Endothelial cell of umbilical vein (primary cell): ENCODE measurements around the gene NHSL2. TPM values are rescaled to one million over a fixed set of nuclear protein-coding genes. Genes with fewer than 3 reads are reported as not detected.

Experiments
- BruUV-seq: library from RNA; stranded (reverse); fragments of 400-500 nt; replicated peaks from 2 replicates; lab custom pipeline; 2021; lab: Mats Ljungman, UMichigan
- CTCF ChIA-PET: fragments of 300-600, 350-600 bp; sonication (Branson Sonifier 250); formaldehyde crosslinking; loops from one replicate; lab custom pipeline; 2021; ENCODE audit warnings: antibody characterized with exemption, inconsistent platforms; lab: Charles Lee
- POLR2A ChIA-PET: fragments of 300-600, 350-600 bp; sonication (Branson Sonifier 250); formaldehyde crosslinking; loops from one replicate; lab custom pipeline; 2021; ENCODE audit warnings: antibody characterized with exemption, inconsistent platforms; lab: Charles Lee
- DNase-seq: peaks from one replicate; pipeline ENCODE4 v3.0.0-alpha.2; 2011; ENCODE audit warnings: low read depth, low spot score
- FAIRE-seq: peaks from 2 replicates; lab custom pipeline; 2011; peaks lifted over from hg19 to GRCh38; lab: Jason Lieb, UNC
- H2AFZ ChIP-seq: 2 replicates; pipeline ENCODE4 v1.6.0; 2012; ENCODE audit warnings: low read depth, low read length, control low read depth, inconsistent platforms
- H3K27ac ChIP-seq: 2 replicates; pipeline ENCODE4 v1.5.1; 2011; ENCODE audit warnings: low read depth, mild to moderate bottlenecking, control low read depth, low read length, moderate library complexity; ENCODE audit not compliant: insufficient read depth
- H3K27me3 ChIP-seq, 2 experiments: 2 replicates each; pipeline versions ENCODE4 v1.6.0 to v1.6.1; 2011; ENCODE audit warnings: low read length in 2 of 2, mixed read lengths in 1 of 2; ENCODE audit not compliant: control insufficient read depth in 2 of 2, insufficient read depth in 2 of 2
- H3K36me3 ChIP-seq, 2 experiments: 2 replicates in 1 of 2; 3 replicates in 1 of 2; pipeline ENCODE4 v1.5.1; 2011; ENCODE audit warnings: low read length in 2 of 2, mild to moderate bottlenecking in 1 of 2, moderate library complexity in 1 of 2; ENCODE audit not compliant: control insufficient read depth in 2 of 2, insufficient read depth in 2 of 2; ENCODE audit errors: extremely low read depth in 1 of 2
- H3K4me1 ChIP-seq: 3 replicates; pipeline ENCODE4 v1.5.1; 2011; ENCODE audit warnings: mild to moderate bottlenecking, low read length; ENCODE audit not compliant: control insufficient read depth, insufficient read depth; ENCODE audit errors: extremely low read depth
- H3K4me2 ChIP-seq: 2 replicates; pipeline ENCODE4 v1.6.1; 2011; ENCODE audit warnings: low read length, control low read depth, mixed read lengths; ENCODE audit not compliant: insufficient read depth
- H3K4me3 ChIP-seq, 3 experiments: fragments of 200-600 bp in 1 of 3; sonication (generic), shearing (Covaris generic) in 1 of 3; replicated peaks in 1 of 3; 2 replicates each; pipeline ENCODE4 v1.5.1; 2011 to 2016; ENCODE audit warnings: control low read depth in 3 of 3, low read length in 3 of 3, mild to moderate bottlenecking in 2 of 3, inconsistent platforms in 1 of 3, low read depth in 1 of 3, moderate library complexity in 1 of 3; ENCODE audit not compliant: insufficient read depth in 1 of 3
- H3K79me2 ChIP-seq: 2 replicates; pipeline ENCODE4 v1.6.0; 2012; ENCODE audit warnings: low read length, inconsistent platforms; ENCODE audit not compliant: control insufficient read depth, insufficient read depth
- H3K9ac ChIP-seq: replicated peaks from 2 replicates; pipeline ENCODE3; 2011; ENCODE audit warnings: low read length, control low read depth; ENCODE audit not compliant: insufficient read depth; ENCODE audit errors: extremely low read depth
- H3K9me1 ChIP-seq: replicated peaks from 3 replicates; pipeline ENCODE4 v1.6.0; 2011; ENCODE audit warnings: mild to moderate bottlenecking, low read length; ENCODE audit not compliant: control insufficient read depth, insufficient read depth; ENCODE audit errors: extremely low read depth
- H3K9me3 ChIP-seq: replicated peaks from 2 replicates; pipeline ENCODE4 v1.5.1; 2012; ENCODE audit warnings: low read length, inconsistent platforms; ENCODE audit not compliant: control insufficient read depth, insufficient read depth
- H4K20me1 ChIP-seq: replicated peaks from 2 replicates; pipeline ENCODE3; 2011; ENCODE audit warnings: mild to moderate bottlenecking, low read length; ENCODE audit not compliant: control insufficient read depth, insufficient read depth; ENCODE audit errors: extremely low read depth
- CTCF ChIP-seq, 2 donors: IDR thresholded peaks; 1 replicate in 1 of 2; 2 replicates in 1 of 2; pipeline ENCODE4 v1.5.1; 2011; ENCODE audit warnings: low read length in 2 of 2, mild to moderate bottlenecking in 2 of 2, moderate library complexity in 2 of 2, control low read depth in 1 of 2, inconsistent platforms in 1 of 2, low read depth in 1 of 2; ENCODE audit not compliant: insufficient read depth in 1 of 2; ENCODE audit errors: extremely low read depth in 1 of 2
- EZH2 ChIP-seq: IDR thresholded peaks from 2 replicates; pipeline ENCODE4 v1.6.1; 2012; ENCODE audit warnings: borderline replicate concordance, low read depth, mild to moderate bottlenecking, moderate library complexity, low read length, inconsistent platforms; ENCODE audit not compliant: severe bottlenecking
- FOS ChIP-seq: IDR thresholded peaks from 2 replicates; pipeline ENCODE4 v1.6.1; 2011; ENCODE audit warnings: mild to moderate bottlenecking, low read length, moderate library complexity, borderline replicate concordance; ENCODE audit not compliant: insufficient read depth
- GATA2 ChIP-seq: IDR thresholded peaks from 2 replicates; pipeline ENCODE4 v1.7.0; 2011; ENCODE audit warnings: low read depth, mild to moderate bottlenecking, moderate library complexity, mixed read lengths, low read length; ENCODE audit not compliant: insufficient read length, insufficient read depth
- JUN ChIP-seq: IDR thresholded peaks from 2 replicates; pipeline ENCODE4 v1.6.1; 2011; ENCODE audit warnings: borderline replicate concordance, low read depth; ENCODE audit not compliant: insufficient read length, insufficient read depth
- MAX ChIP-seq: IDR thresholded peaks from 2 replicates; pipeline ENCODE4 v1.6.1; 2011; ENCODE audit not compliant: insufficient read depth, insufficient read length
- MYC ChIP-seq: IDR thresholded peaks from one replicate; pipeline ENCODE4 v1.6.1; 2011; ENCODE audit warnings: mild to moderate bottlenecking, low read depth, low read length
- POLR2A ChIP-seq: IDR thresholded peaks from 2 replicates; pipeline ENCODE4 v1.6.1; 2012; ENCODE audit warnings: low read depth, mild to moderate bottlenecking, control low read depth, low read length
- POLR2AphosphoS5 ChIP-seq: IDR thresholded peaks from 2 replicates; pipeline ENCODE4 v1.6.1; 2012; ENCODE audit warnings: low read depth, mild to moderate bottlenecking, control low read depth, low read length, moderate library complexity; ENCODE audit not compliant: insufficient read depth
- dilution Hi-C: fragments of 300-500 bp; cut with MboI; formaldehyde crosslinking; loops from one replicate; pipeline ENCODE4 v1.15.0; 2019; ENCODE audit warnings: low sequenced_read_pairs; ENCODE audit not compliant: extremely low pct_ligation_motif_present
- intact Hi-C: fragments of 100-400 bp; cut with micrococcal nuclease; formaldehyde crosslinking; loops from one replicate; pipeline ENCODE4 v1.10.0; 2022
- polyA plus RNA-seq, 4 experiments: library from polyadenylated mRNA; depleted of rRNA in 3 of 4; stranded (reverse) in 3 of 4; unstranded in 1 of 4; fragments of >200 nt; gene quantifications; 2 replicates each; pipeline versions ENCODE4 v1.2.1 to v1.2.3, GENCODE V29; 2011 to 2012; ENCODE audit warnings: missing spikeins in 1 of 4
- total RNA-seq: library from RNA; stranded (reverse); gene quantifications from 2 replicates; pipeline ENCODE4 v1.2.3, GENCODE V29; 2021

The NHSL2 gene
- total and polyA plus RNA-seq, 2 donors (not counting 3 experiments of a cell fraction or from before 2014, with no cell fraction given) = 23.5 to 49.9 TPM

DNA sequence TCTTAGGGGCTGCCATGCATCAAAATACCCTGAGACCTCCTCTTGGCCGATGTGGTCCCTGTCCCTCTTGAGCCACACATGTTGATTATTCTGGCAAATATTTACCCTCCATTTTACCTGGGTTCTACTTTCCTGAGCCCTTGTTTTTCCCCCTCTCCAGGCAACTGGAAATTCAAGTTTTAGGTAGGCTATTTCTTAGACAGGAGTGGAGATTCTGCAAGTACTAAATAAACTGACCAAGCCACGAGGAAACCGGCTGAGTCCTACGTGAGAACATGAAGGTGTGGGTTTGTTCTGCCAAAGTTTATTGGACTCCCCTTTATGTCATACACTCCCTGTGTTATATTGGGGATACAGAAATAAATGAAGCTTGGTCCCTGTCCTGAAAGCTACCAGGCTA, 133.0 kb downstream of the NHSL2 start:
- ChIA-PET CTCF (interaction anchor here (3.5 kb wide), 1 partner anchor 12 kb away, joined by 12 read pairs; no protein-coding TSS in a partner anchor), POLR2A (no interaction called here)
- Histone ChIP-seq H4K20me1 (no peaks in the 10 kb centered on the region), H3K9me3 (no peaks in the 10 kb centered on the region), H3K36me3 (no peaks in the 10 kb centered on the region), H3K27me3 (no peaks in the 10 kb centered on the region), H3K4me1 (peaks cover 17% of the 10 kb centered on the region), H2AFZ (no peak overlapping the region), H3K27ac (no peak overlapping the region), H3K4me3 (no peak overlapping the region), H3K4me2 (no peak overlapping the region), H3K9ac (no peak overlapping the region), H3K79me2 (no peaks in the 10 kb centered on the region), H3K9me1 (no peaks in the 10 kb centered on the region)
- no peak for DNase-seq
- TF ChIP-seq FOS (no peak), MYC (no peak), JUN (no peak), MAX (no peak), POLR2A (no peak), GATA2 (no peak), EZH2 (no peak), POLR2AphosphoS5 (no peak), CTCF (IDR thresholded peaks at IDR 0.05; ENCODE audit: extremely low read depth in 1 of 2, insufficient read depth in 1 of 2, low read depth in 1 of 2, low read length in 2 of 2) (no peak)
- BruUV-seq = no TSS peak
- no peak for FAIRE-seq
- intact Hi-C loops = no loop called here
- dilution Hi-C loops = no loop called here
